Activated T-helper 1 cell treated with anti-CD3 and anti-CD28 coated beads, Interleukin-2, amount 50 U/mL, for 16 hours (primary cell): ENCODE results near the gene TNFRSF13B.

ENCODE experiments used
- DNase-seq, 2 donors: peaks; one replicate each; pipeline ENCODE4 v3.0.0-alpha.2; 2020; ENCODE audit warnings: low read depth in 1 of 2, low spot score in 1 of 2

Gene TNFRSF13B

GRCh38 chr17:16939208-16939576 lies 32.7 kb downstream of the TNFRSF13B start:
- DNase-seq: no peak

- no peak for DNase-seq
These were observed 33.3 kb downstream of the TNFRSF13B start for GRCh38 chr17:16938496-16939207.

GRCh38 chr17:16938031-16938430 lies 33.9 kb downstream of the TNFRSF13B start:
- no peak for DNase-seq

- no peak for DNase-seq
These were observed 34.5 kb downstream of the TNFRSF13B start for GRCh38 chr17:16937431-16937830.

GRCh38 chr17:16936536-16937310 lies 35.2 kb downstream of the TNFRSF13B start:
- DNase-seq: no peak

GRCh38 chr17:16935786-16936185 lies 36.1 kb downstream of the TNFRSF13B start:
- no peak for DNase-seq

- no peak for DNase-seq
These were observed 36.7 kb downstream of the TNFRSF13B start for GRCh38 chr17:16935241-16935663.

GRCh38 chr17:16934836-16935235 lies 37.1 kb downstream of the TNFRSF13B start:
- no peak for DNase-seq

GRCh38 chr17:16934133-16934795 lies 37.7 kb downstream of the TNFRSF13B start:
- no peak for DNase-seq

- no peak for DNase-seq
These were observed 38.4 kb downstream of the TNFRSF13B start for GRCh38 chr17:16933317-16934132.

- no peak for DNase-seq
These were observed 39.3 kb downstream of the TNFRSF13B start for GRCh38 chr17:16932611-16933010.

GRCh38 chr17:16932156-16932555 lies 39.8 kb downstream of the TNFRSF13B start:
- DNase-seq: no peak

GRCh38 chr17:16931318-16932060 lies 40.4 kb downstream of the TNFRSF13B start:
- DNase-seq: no peak

GRCh38 chr17:16930571-16931317 lies 41.2 kb downstream of the TNFRSF13B start:
- DNase-seq: no peak

GRCh38 chr17:16929757-16930520 lies 42.0 kb downstream of the TNFRSF13B start:
- DNase-seq: no peak

GRCh38 chr17:16929035-16929680 lies 42.8 kb downstream of the TNFRSF13B start:
- DNase-seq: no peak

- no peak for DNase-seq
These were observed 43.4 kb downstream of the TNFRSF13B start for GRCh38 chr17:16928406-16929034.
